ENCODE results near the gene CHD6. TPM values are rescaled to one million over a fixed set of nuclear protein-coding genes. Genes with fewer than 3 reads are reported as not detected.

The CHD6 gene
- total RNA-seq, 2 donors from 2014 or later = 16.5 to 21.4 TPM

- H3K9me3 Mint-ChIP-seq = no peaks in the 10 kb centered on the region
Measured at GRCh38 chr20:41613321-41613720, 4.9 kb downstream of the CHD6 start.

GRCh38 chr20:41609474-41609873 lies 8.7 kb downstream of the CHD6 start:
- no peaks in the 10 kb centered on the region for H3K36me3 Mint-ChIP-seq (ENCODE audit: low read depth)
- no peak for ATAC-seq (replicated peaks)
- no peaks in the 10 kb centered on the region for H3K27me3 Mint-ChIP-seq
- peaks cover 32% of the 10 kb centered on the region for H3K4me1 Mint-ChIP-seq
- H3K27ac Mint-ChIP-seq = peak overlapping the region; percentile 37
- H3K9me3 Mint-ChIP-seq = no peaks in the 10 kb centered on the region
- H3K4me3 Mint-ChIP-seq = no peak overlapping the region

More at GRCh38 chr20:41613321-41613720, 4.9 kb downstream of the CHD6 start:
- Mint-ChIP-seq H3K4me1 (peaks cover 41% of the 10 kb centered on the region), H3K4me3 (no peak overlapping the region), H3K36me3 (ENCODE audit: low read depth) (no peaks in the 10 kb centered on the region), H3K27me3 (no peaks in the 10 kb centered on the region), H3K27ac (no peak overlapping the region)
- no peak for ATAC-seq (replicated peaks)

- peaks cover 32% of the 10 kb centered on the region for H3K4me1 Mint-ChIP-seq
- peak; percentile 44 for ATAC-seq (replicated peaks)
- no peaks in the 10 kb centered on the region for H3K36me3 Mint-ChIP-seq (ENCODE audit: low read depth)
- no peak overlapping the region for H3K4me3 Mint-ChIP-seq
- no peaks in the 10 kb centered on the region for H3K27me3 Mint-ChIP-seq
- no peaks in the 10 kb centered on the region for H3K9me3 Mint-ChIP-seq
- peak overlapping the region; percentile 37 for H3K27ac Mint-ChIP-seq
Measured at GRCh38 chr20:41608606-41609005, 9.6 kb downstream of the CHD6 start.

- no peak overlapping the region for H3K27ac Mint-ChIP-seq
- H3K4me3 Mint-ChIP-seq = no peak overlapping the region
- peaks cover 32% of the 10 kb centered on the region for H3K4me1 Mint-ChIP-seq
- no peaks in the 10 kb centered on the region for H3K36me3 Mint-ChIP-seq (ENCODE audit: low read depth)
- H3K27me3 Mint-ChIP-seq = no peaks in the 10 kb centered on the region
- H3K9me3 Mint-ChIP-seq = no peaks in the 10 kb centered on the region
- ATAC-seq (replicated peaks) = no peak
Measured at GRCh38 chr20:41607791-41608190, 10.4 kb downstream of the CHD6 start.

GRCh38 chr20:41604002-41604401 lies 14.2 kb downstream of the CHD6 start:
- no peak for ATAC-seq (replicated peaks)
- Mint-ChIP-seq H3K4me1 (peaks cover 20% of the 10 kb centered on the region), H3K36me3 (ENCODE audit: low read depth) (no peaks in the 10 kb centered on the region), H3K9me3 (peaks cover 22% of the 10 kb centered on the region), H3K27me3 (no peaks in the 10 kb centered on the region), H3K27ac (no peak overlapping the region), H3K4me3 (no peak overlapping the region)

- H3K27ac Mint-ChIP-seq = no peak overlapping the region
- H3K9me3 Mint-ChIP-seq = peaks cover 28% of the 10 kb centered on the region
- peaks cover 2% of the 10 kb centered on the region for H3K4me1 Mint-ChIP-seq
- no peak for ATAC-seq (replicated peaks)
- H3K27me3 Mint-ChIP-seq = no peaks in the 10 kb centered on the region
- no peaks in the 10 kb centered on the region for H3K36me3 Mint-ChIP-seq (ENCODE audit: low read depth)
- no peak overlapping the region for H3K4me3 Mint-ChIP-seq
Measured at GRCh38 chr20:41601742-41602141, 16.4 kb downstream of the CHD6 start.

- ATAC-seq (replicated peaks) = no peak
- Mint-ChIP-seq H3K9me3 (peaks cover 32% of the 10 kb centered on the region), H3K4me3 (no peak overlapping the region), H3K4me1 (no peaks in the 10 kb centered on the region), H3K36me3 (ENCODE audit: low read depth) (no peaks in the 10 kb centered on the region), H3K27me3 (no peaks in the 10 kb centered on the region), H3K27ac (no peak overlapping the region)
Measured at GRCh38 chr20:41600926-41601631, 17.1 kb downstream of the CHD6 start.

- Mint-ChIP-seq H3K4me1 (no peaks in the 10 kb centered on the region), H3K36me3 (ENCODE audit: low read depth) (peaks cover 7% of the 10 kb centered on the region), H3K9me3 (peaks cover 32% of the 10 kb centered on the region), H3K4me3 (no peak overlapping the region), H3K27ac (no peak overlapping the region), H3K27me3 (no peaks in the 10 kb centered on the region)
- ATAC-seq (replicated peaks) = no peak
Measured at GRCh38 chr20:41599699-41600104, 18.5 kb downstream of the CHD6 start.

- H3K4me1 Mint-ChIP-seq = no peaks in the 10 kb centered on the region
- no peaks in the 10 kb centered on the region for H3K27me3 Mint-ChIP-seq
- H3K27ac Mint-ChIP-seq = no peak overlapping the region
- peaks cover 32% of the 10 kb centered on the region for H3K9me3 Mint-ChIP-seq
- H3K36me3 Mint-ChIP-seq (ENCODE audit: low read depth) = peaks cover 9% of the 10 kb centered on the region
- no peak overlapping the region for H3K4me3 Mint-ChIP-seq
- no peak for ATAC-seq (replicated peaks)
Measured at GRCh38 chr20:41598719-41599118, 19.5 kb downstream of the CHD6 start.

GRCh38 chr20:41594514-41595322 lies 23.5 kb downstream of the CHD6 start:
- no peak for ATAC-seq (replicated peaks)
- no peak overlapping the region for H3K4me3 Mint-ChIP-seq
- H3K27me3 Mint-ChIP-seq = no peaks in the 10 kb centered on the region
- H3K36me3 Mint-ChIP-seq (ENCODE audit: low read depth) = peaks cover 9% of the 10 kb centered on the region
- H3K9me3 Mint-ChIP-seq = peaks cover 14% of the 10 kb centered on the region
- H3K4me1 Mint-ChIP-seq = peaks cover 5% of the 10 kb centered on the region
- no peak overlapping the region for H3K27ac Mint-ChIP-seq

GRCh38 chr20:41592516-41593216 lies 25.5 kb downstream of the CHD6 start:
- no peak overlapping the region for H3K4me3 Mint-ChIP-seq
- H3K9me3 Mint-ChIP-seq = peaks cover 8% of the 10 kb centered on the region
- no peak overlapping the region for H3K27ac Mint-ChIP-seq

GRCh38 chr20:41587956-41588355 lies 30.2 kb downstream of the CHD6 start:
- H3K36me3 Mint-ChIP-seq (ENCODE audit: low read depth) = peaks cover 23% of the 10 kb centered on the region
- H3K9me3 Mint-ChIP-seq = peaks cover 4% of the 10 kb centered on the region
- no peaks in the 10 kb centered on the region for H3K27me3 Mint-ChIP-seq
- no peak overlapping the region for H3K27ac Mint-ChIP-seq
- H3K4me1 Mint-ChIP-seq = no peaks in the 10 kb centered on the region
- no peak overlapping the region for H3K4me3 Mint-ChIP-seq
- ATAC-seq (replicated peaks) = no peak

More at GRCh38 chr20:41592516-41593216, 25.5 kb downstream of the CHD6 start:
- peaks cover 9% of the 10 kb centered on the region for H3K36me3 Mint-ChIP-seq (ENCODE audit: low read depth)
- H3K27me3 Mint-ChIP-seq = no peaks in the 10 kb centered on the region
- H3K4me1 Mint-ChIP-seq = peaks cover 5% of the 10 kb centered on the region
- no peak for ATAC-seq (replicated peaks)

- Mint-ChIP-seq H3K4me1 (no peaks in the 10 kb centered on the region), H3K4me3 (no peak overlapping the region), H3K9me3 (peaks cover 4% of the 10 kb centered on the region), H3K36me3 (ENCODE audit: low read depth) (peaks cover 23% of the 10 kb centered on the region), H3K27me3 (no peaks in the 10 kb centered on the region), H3K27ac (no peak overlapping the region)
- no peak for ATAC-seq (replicated peaks)
Measured at GRCh38 chr20:41587523-41587922, 30.7 kb downstream of the CHD6 start.

- Mint-ChIP-seq H3K4me3 (no peak overlapping the region), H3K36me3 (ENCODE audit: low read depth) (peaks cover 23% of the 10 kb centered on the region), H3K27ac (no peak overlapping the region), H3K27me3 (no peaks in the 10 kb centered on the region), H3K4me1 (no peaks in the 10 kb centered on the region), H3K9me3 (peaks cover 4% of the 10 kb centered on the region)
- no peak for ATAC-seq (replicated peaks)
Measured at GRCh38 chr20:41586772-41587171, 31.4 kb downstream of the CHD6 start.

Data from activated T-helper 17 cell treated with anti-CD3 and anti-CD28 coated beads, Interleukin-2, amount 50 U/mL, for 72 hours (primary cell).